ENCODE measurements around the gene GTPBP6. TPM values are rescaled to one million over a fixed set of nuclear protein-coding genes. Genes with fewer than 3 reads are reported as not detected.
"Not testable (repeated sequence)": the region's sequence is repeated elsewhere in the genome, so short reads cannot be mapped to it uniquely, and the experiment has no call there.

Gene GTPBP6
- total RNA-seq, 6 experiments from 2014 or later, result 35.1 to 40.2 (median 37.4) TPM

GRCh38 chrX:261167-261918, 57.3 kb downstream of the GTPBP6 start:
- no peak overlapping the region for H3K4me3 Mint-ChIP-seq
- H3K9me3 Mint-ChIP-seq, result no peaks in the 10 kb centered on the region
- H3K4me1 Mint-ChIP-seq (ENCODE audit: low read depth), result peaks cover 10% of the 10 kb centered on the region
- no peaks in the 10 kb centered on the region for H3K36me3 Mint-ChIP-seq (ENCODE audit: low read depth)
- no peak for DNase-seq
- H3K27me3 Mint-ChIP-seq (ENCODE audit: insufficient read depth), result peaks cover 3% of the 10 kb centered on the region
- no peak overlapping the region for H3K27ac Mint-ChIP-seq
- TF ChIP-seq, protein P1, sequence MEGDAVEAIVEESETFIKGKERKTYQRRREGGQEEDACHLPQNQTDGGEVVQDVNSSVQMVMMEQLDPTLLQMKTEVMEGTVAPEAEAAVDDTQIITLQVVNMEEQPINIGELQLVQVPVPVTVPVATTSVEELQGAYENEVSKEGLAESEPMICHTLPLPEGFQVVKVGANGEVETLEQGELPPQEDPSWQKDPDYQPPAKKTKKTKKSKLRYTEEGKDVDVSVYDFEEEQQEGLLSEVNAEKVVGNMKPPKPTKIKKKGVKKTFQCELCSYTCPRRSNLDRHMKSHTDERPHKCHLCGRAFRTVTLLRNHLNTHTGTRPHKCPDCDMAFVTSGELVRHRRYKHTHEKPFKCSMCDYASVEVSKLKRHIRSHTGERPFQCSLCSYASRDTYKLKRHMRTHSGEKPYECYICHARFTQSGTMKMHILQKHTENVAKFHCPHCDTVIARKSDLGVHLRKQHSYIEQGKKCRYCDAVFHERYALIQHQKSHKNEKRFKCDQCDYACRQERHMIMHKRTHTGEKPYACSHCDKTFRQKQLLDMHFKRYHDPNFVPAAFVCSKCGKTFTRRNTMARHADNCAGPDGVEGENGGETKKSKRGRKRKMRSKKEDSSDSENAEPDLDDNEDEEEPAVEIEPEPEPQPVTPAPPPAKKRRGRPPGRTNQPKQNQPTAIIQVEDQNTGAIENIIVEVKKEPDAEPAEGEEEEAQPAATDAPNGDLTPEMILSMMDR (IDR thresholded peaks at IDR 0.05), result no peak

- H3K27ac Mint-ChIP-seq, result no peak overlapping the region
- DNase-seq, result no peak
- H3K27me3 Mint-ChIP-seq (ENCODE audit: insufficient read depth), result peaks cover 3% of the 10 kb centered on the region
- H3K4me3 Mint-ChIP-seq, result no peak overlapping the region
- peaks cover 10% of the 10 kb centered on the region for H3K4me1 Mint-ChIP-seq (ENCODE audit: low read depth)
- no peaks in the 10 kb centered on the region for H3K36me3 Mint-ChIP-seq (ENCODE audit: low read depth)
- TF ChIP-seq, protein P1 (IDR thresholded peaks at IDR 0.05), result no peak
- H3K9me3 Mint-ChIP-seq, result no peaks in the 10 kb centered on the region
These were observed 58.8 kb downstream of the GTPBP6 start for GRCh38 chrX:259692-260355.

GRCh38 chrX:258291-259040, 60.1 kb downstream of the GTPBP6 start:
- no peak for DNase-seq
- Mint-ChIP-seq H3K27me3 (ENCODE audit: insufficient read depth) (peaks cover 3% of the 10 kb centered on the region), H3K27ac (no peak overlapping the region), H3K4me3 (no peak overlapping the region), H3K36me3 (ENCODE audit: low read depth) (no peaks in the 10 kb centered on the region), H3K9me3 (peaks cover 6% of the 10 kb centered on the region; the same call in 1 of the 2 replicates), H3K4me1 (ENCODE audit: low read depth) (peaks cover 10% of the 10 kb centered on the region)
- TF ChIP-seq, protein P1 (IDR thresholded peaks at IDR 0.05), result no peak

DNA sequence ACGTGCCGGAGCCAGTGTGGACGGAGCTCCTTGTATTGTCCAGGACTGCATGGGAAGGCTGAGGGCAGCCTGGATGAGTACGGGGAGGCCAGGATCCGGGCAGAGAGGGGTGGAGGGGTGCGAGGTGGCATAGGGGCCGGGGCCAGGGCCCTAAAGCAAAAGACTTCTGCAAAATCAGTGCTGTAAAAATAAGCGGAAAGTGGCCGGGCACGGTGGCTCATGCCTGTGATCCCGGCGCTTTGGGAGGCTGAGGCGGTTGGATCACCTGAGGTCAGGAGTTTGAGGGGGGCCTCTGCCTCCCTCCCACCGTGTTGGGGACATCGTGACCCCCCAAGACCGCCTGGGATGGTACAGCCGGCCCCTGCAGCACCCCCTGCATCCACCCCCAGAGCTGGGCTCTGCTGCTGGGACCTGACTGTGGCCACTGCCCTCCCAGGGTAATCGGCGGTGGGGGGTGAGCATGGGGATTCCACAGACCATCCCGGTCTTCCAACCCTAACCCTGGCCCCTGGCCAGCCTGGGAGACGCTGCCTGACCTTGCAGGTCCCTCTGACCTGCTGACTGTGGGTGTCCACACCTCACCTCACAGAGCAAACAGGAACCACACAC, 60.8 kb downstream of the GTPBP6 start:
- no peaks in the 10 kb centered on the region; the same call in 1 of the 2 replicates for H3K36me3 Mint-ChIP-seq (ENCODE audit: low read depth)
- peaks cover 6% of the 10 kb centered on the region; the same call in 1 of the 2 replicates for H3K9me3 Mint-ChIP-seq
- peaks cover 3% of the 10 kb centered on the region for H3K27me3 Mint-ChIP-seq (ENCODE audit: insufficient read depth)
- H3K4me3 Mint-ChIP-seq, result no peak overlapping the region
- peaks cover 10% of the 10 kb centered on the region for H3K4me1 Mint-ChIP-seq (ENCODE audit: low read depth)
- no peak for DNase-seq
- TF ChIP-seq, protein P1 (IDR thresholded peaks at IDR 0.05), result no peak
- H3K27ac Mint-ChIP-seq, result no peak overlapping the region

- H3K36me3 Mint-ChIP-seq (ENCODE audit: low read depth); H3K4me1 Mint-ChIP-seq (ENCODE audit: low read depth); H3K9me3 Mint-ChIP-seq; H3K27me3 Mint-ChIP-seq (ENCODE audit: insufficient read depth); H3K27ac Mint-ChIP-seq; H3K4me3 Mint-ChIP-seq; DNase-seq: not testable (repeated sequence)
These were observed 61.5 kb downstream of the GTPBP6 start for GRCh38 chrX:257054-257453.

All from HFFc6 (cell line).